Activated naive CD8-positive, alpha-beta T cell treated with anti-CD3 and anti-CD28 coated beads, Interleukin-2, amount 10 ng/mL, durations not matched to agents 7 days and 5 days (primary cell): ENCODE data around the gene DENND4A. TPM values are rescaled to one million over a fixed set of nuclear protein-coding genes. Genes with fewer than 3 reads are reported as not detected.

ENCODE experiments used
- ATAC-seq: fragments of 150-1000 bp; cut with Tn5 transposase; one replicate; pipeline ENCODE4 v1.10.0; 2021; ENCODE audit warnings: low read depth, moderate library complexity
- POLR2A ChIA-PET: fragments of 350-600 bp; sonication (Branson Sonifier 250); formaldehyde crosslinking; loops from one replicate; lab custom pipeline; 2021; ENCODE audit warnings: antibody characterized with exemption; lab: Charles Lee
- DNase-seq: peaks from one replicate; pipeline ENCODE4 v3.0.0; 2021
- H3K27ac Mint-ChIP-seq: one replicate; pipeline ENCODE4 v1.8.0; 2022; ENCODE audit warnings: mild to moderate bottlenecking, mixed read lengths
- H3K27me3 Mint-ChIP-seq: one replicate; pipeline ENCODE4 v1.8.0; 2022; ENCODE audit warnings: mild to moderate bottlenecking, moderate library complexity, mixed read lengths
- H3K36me3 Mint-ChIP-seq: one replicate; pipeline ENCODE4 v1.8.0; 2021; ENCODE audit warnings: mild to moderate bottlenecking, mixed read lengths
- H3K4me1 Mint-ChIP-seq: one replicate; pipeline ENCODE4 v1.8.0; 2021; ENCODE audit warnings: mixed read lengths
- H3K4me3 Mint-ChIP-seq: one replicate; pipeline ENCODE4 v1.8.0; 2022; ENCODE audit warnings: mild to moderate bottlenecking, moderate library complexity, mixed read lengths
- H3K9me3 Mint-ChIP-seq: one replicate; pipeline ENCODE4 v1.8.0; 2021; ENCODE audit warnings: mixed read lengths
- total RNA-seq, 2 experiments: library from RNA; stranded (reverse); gene quantifications; one replicate each; pipeline ENCODE4 v1.2.3, GENCODE V29; 2021

Gene DENND4A
- total RNA-seq, 2 experiments from 2014 or later = 50.4 to 56.7 TPM

DNA sequence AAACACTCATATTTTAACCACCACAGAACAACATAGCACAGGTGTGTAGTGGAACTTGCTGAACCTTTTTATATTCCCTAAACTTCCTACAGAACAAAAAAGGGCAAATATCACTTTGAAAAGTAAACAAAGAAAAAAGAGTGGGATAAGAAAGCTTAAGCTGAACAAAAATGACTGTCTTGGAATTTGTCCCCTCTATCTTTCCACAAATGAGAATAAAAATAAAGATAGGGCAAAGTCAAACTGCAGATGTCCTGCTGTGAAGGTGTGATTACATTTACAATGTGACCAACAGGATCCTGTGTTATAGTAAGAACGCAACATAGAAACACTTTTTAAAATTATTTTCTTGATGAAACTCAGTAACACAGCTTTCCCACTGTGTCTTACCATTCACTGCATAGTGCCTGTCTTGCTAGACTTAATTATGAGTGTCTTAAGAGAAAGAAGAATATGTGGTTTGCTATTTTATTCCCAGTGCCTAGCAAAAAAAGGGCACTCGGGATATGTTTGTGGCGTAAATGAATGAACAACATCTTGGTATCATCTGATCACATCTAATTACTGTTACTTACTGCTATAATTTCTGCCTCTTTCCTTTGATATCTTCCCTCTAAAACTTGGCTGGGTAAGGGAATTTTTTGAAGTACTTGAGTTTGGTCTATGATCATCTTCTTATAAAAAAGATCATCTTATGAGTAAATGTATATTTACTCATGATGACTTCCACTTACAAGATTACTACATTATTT, 67.5 kb downstream of the DENND4A start:
- H3K27ac Mint-ChIP-seq = no peak overlapping the region
- no peak overlapping the region for H3K4me3 Mint-ChIP-seq
- no peaks in the 10 kb centered on the region for H3K27me3 Mint-ChIP-seq
- no peak for ATAC-seq
- POLR2A ChIA-PET = no interaction called here
- no peaks in the 10 kb centered on the region for H3K9me3 Mint-ChIP-seq
- no peaks in the 10 kb centered on the region for H3K4me1 Mint-ChIP-seq
- DNase-seq = no peak
- peaks cover 33% of the 10 kb centered on the region for H3K36me3 Mint-ChIP-seq

- POLR2A ChIA-PET = no interaction called here
- no peak overlapping the region for H3K4me3 Mint-ChIP-seq
- peaks cover 34% of the 10 kb centered on the region for H3K36me3 Mint-ChIP-seq
- H3K27ac Mint-ChIP-seq = no peak overlapping the region
- no peaks in the 10 kb centered on the region for H3K9me3 Mint-ChIP-seq
- ATAC-seq = no peak
- H3K4me1 Mint-ChIP-seq = no peaks in the 10 kb centered on the region
- DNase-seq = no peak
- H3K27me3 Mint-ChIP-seq = no peaks in the 10 kb centered on the region
Observed at GRCh38 chr15:65723876-65724275, 68.2 kb downstream of the DENND4A start.

- Mint-ChIP-seq H3K4me3 (no peak overlapping the region), H3K27me3 (no peaks in the 10 kb centered on the region), H3K9me3 (no peaks in the 10 kb centered on the region), H3K27ac (no peak overlapping the region), H3K36me3 (peaks cover 37% of the 10 kb centered on the region), H3K4me1 (no peaks in the 10 kb centered on the region)
- DNase-seq (no peak), ATAC-seq (no peak)
- POLR2A ChIA-PET = no interaction called here
Observed at GRCh38 chr15:65722191-65722590, 69.9 kb downstream of the DENND4A start.

DNA sequence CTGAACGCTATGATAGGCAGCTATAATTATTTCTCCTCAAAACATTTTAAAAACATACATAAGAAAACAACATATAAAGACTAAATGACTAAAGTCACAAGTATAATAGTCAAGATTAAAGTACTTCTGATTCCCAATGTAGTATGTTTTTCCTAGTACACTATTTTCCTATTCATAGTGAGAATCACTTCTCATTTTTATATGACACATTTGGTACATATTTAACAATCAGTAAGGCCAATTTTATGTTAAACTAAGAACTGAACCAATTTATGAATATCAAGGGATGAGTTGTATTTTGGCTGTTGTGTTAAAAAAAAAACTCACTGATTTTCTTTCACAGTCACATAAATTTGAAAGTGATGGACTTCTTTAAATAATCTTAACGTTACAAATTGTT, 79.7 kb downstream of the DENND4A start:
- no peaks in the 10 kb centered on the region for H3K27me3 Mint-ChIP-seq
- no peak for DNase-seq
- no peak overlapping the region for H3K27ac Mint-ChIP-seq
- POLR2A ChIA-PET = no interaction called here
- no peak for ATAC-seq
- no peak overlapping the region for H3K4me3 Mint-ChIP-seq
- H3K36me3 Mint-ChIP-seq = peaks cover 36% of the 10 kb centered on the region
- no peaks in the 10 kb centered on the region for H3K9me3 Mint-ChIP-seq
- H3K4me1 Mint-ChIP-seq = peaks cover 2% of the 10 kb centered on the region

- POLR2A ChIA-PET = no interaction called here
- no peak for DNase-seq
Observed at GRCh38 chr15:65695081-65695480, 97.0 kb downstream of the DENND4A start.

DNA sequence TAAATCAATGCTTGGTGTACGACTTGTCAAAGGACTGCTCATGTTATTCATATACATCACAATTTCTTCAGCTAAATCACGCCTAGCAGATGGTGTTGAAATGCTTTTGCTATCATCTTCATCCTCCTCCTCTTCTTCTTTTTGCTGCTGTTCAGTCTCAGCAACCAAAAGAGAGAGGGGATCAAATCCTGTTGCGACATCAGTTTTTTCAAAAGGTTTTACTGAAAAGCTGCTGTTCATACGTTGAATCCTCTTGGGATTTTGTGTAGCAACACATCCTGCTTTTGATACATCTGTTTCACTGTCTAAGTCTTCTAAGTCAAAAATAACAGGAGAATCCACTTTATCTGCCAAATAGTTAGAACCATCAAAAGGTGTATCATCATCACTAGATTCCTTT, 101.3 kb downstream of the DENND4A start:
- POLR2A ChIA-PET = no interaction called here
- peaks cover 57% of the 10 kb centered on the region for H3K36me3 Mint-ChIP-seq
- no peaks in the 10 kb centered on the region for H3K27me3 Mint-ChIP-seq
- no peaks in the 10 kb centered on the region for H3K9me3 Mint-ChIP-seq
- DNase-seq (no peak), ATAC-seq (no peak)
- H3K27ac Mint-ChIP-seq = no peak overlapping the region
- no peak overlapping the region for H3K4me3 Mint-ChIP-seq
- no peaks in the 10 kb centered on the region for H3K4me1 Mint-ChIP-seq

More at GRCh38 chr15:65695081-65695480, 97.0 kb downstream of the DENND4A start:
- Mint-ChIP-seq H3K4me1 (no peaks in the 10 kb centered on the region), H3K36me3 (peaks cover 36% of the 10 kb centered on the region), H3K27me3 (no peaks in the 10 kb centered on the region), H3K27ac (no peak overlapping the region), H3K4me3 (no peak overlapping the region), H3K9me3 (no peaks in the 10 kb centered on the region)
- no peak for ATAC-seq

- Mint-ChIP-seq H3K27me3 (no peaks in the 10 kb centered on the region), H3K36me3 (peaks cover 60% of the 10 kb centered on the region), H3K27ac (no peak overlapping the region), H3K9me3 (no peaks in the 10 kb centered on the region), H3K4me3 (no peak overlapping the region), H3K4me1 (no peaks in the 10 kb centered on the region)
- POLR2A ChIA-PET = no interaction called here
- ATAC-seq (no peak), DNase-seq (no peak)
Observed at GRCh38 chr15:65690173-65690572, 101.9 kb downstream of the DENND4A start.

DNA sequence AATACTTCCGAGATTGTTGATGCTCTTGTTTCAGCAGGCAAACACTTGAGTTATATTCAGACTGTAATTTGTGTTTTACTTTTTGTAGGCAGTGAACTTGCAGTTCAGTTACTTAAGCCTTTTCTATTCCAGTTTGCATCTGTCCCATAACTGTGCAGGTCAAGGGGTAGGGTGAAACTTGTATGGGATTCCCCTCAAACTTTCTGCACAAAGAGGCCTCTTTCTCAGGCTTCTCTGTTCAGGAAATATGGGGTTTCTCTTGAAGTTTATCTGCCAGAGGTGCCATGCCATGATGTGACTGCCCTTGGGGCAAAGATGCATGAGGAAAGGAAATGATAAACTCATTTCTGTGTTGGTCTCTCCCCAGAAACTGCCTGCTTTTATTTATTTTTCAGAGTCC, 103.6 kb downstream of the DENND4A start:
- ATAC-seq = no peak
- H3K4me1 Mint-ChIP-seq = no peaks in the 10 kb centered on the region
- DNase-seq = no peak
- no peaks in the 10 kb centered on the region for H3K9me3 Mint-ChIP-seq
- no peak overlapping the region for H3K27ac Mint-ChIP-seq
- POLR2A ChIA-PET = no interaction called here
- peaks cover 57% of the 10 kb centered on the region for H3K36me3 Mint-ChIP-seq
- H3K4me3 Mint-ChIP-seq = no peak overlapping the region
- H3K27me3 Mint-ChIP-seq = no peaks in the 10 kb centered on the region

DNA sequence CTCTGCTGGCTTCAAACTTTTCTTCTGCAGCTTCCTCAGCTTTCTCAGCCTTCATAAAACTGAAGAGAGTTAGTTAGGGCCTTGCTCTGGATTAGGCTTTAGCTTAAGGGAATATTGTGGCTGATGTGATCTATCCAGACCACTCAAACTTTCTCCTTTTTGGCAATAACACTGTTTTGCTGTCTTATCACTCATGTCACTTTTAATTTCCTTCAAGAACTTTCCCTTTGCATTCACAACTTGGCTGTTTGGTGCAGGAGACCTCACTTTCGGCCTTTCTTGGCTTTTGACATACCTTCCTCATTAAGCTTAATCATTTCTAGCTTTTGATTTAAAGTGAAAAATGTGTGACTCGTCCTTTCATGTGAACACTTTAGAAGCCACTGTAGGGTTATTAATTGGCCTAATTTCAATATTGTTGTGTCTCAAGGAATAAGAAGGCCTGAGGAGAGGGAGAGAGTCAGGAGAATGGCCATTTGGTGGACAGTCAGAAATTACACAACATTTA, 109.6 kb downstream of the DENND4A start:
- Mint-ChIP-seq H3K4me1 (no peaks in the 10 kb centered on the region), H3K27ac (no peak overlapping the region), H3K4me3 (no peak overlapping the region), H3K9me3 (no peaks in the 10 kb centered on the region), H3K27me3 (no peaks in the 10 kb centered on the region), H3K36me3 (peaks cover 30% of the 10 kb centered on the region)
- DNase-seq = no peak
- ATAC-seq = no peak
- POLR2A ChIA-PET = interaction anchor here (0.6 kb wide), 1 partner anchor 843 kb away, joined by 6 read pairs; no protein-coding TSS in a partner anchor

- H3K27me3 Mint-ChIP-seq = no peaks in the 10 kb centered on the region
- H3K9me3 Mint-ChIP-seq = no peaks in the 10 kb centered on the region
- no peak overlapping the region for H3K4me3 Mint-ChIP-seq
- H3K36me3 Mint-ChIP-seq = peaks cover 19% of the 10 kb centered on the region
- no peak overlapping the region for H3K27ac Mint-ChIP-seq
- POLR2A ChIA-PET = no interaction called here
- ATAC-seq (no peak), DNase-seq (no peak)
- H3K4me1 Mint-ChIP-seq = no peaks in the 10 kb centered on the region
Observed at GRCh38 chr15:65680544-65680943, 111.5 kb downstream of the DENND4A start.

DNA sequence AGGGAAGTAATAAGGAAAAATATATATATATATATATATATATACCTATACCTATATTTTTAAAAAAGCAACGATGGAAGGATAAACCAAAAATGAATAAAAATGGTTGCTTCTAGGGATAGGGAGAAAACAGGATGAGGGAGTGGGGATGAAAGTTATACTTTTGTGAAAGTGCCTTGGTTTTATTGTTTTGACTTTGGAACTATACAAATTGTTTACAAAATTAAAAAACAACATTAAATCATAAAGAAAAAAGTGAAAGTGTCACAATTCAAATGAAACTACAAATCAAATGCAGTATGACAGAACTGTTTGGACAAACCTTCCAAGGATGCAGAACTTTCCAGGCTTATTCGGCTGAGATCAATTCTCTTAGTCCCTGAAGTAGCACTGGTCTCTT, 116.0 kb downstream of the DENND4A start:
- ATAC-seq (no peak), DNase-seq (no peak)
- no peaks in the 10 kb centered on the region for H3K27me3 Mint-ChIP-seq
- H3K36me3 Mint-ChIP-seq = peaks cover 19% of the 10 kb centered on the region
- H3K4me3 Mint-ChIP-seq = no peak overlapping the region
- no peaks in the 10 kb centered on the region for H3K4me1 Mint-ChIP-seq
- POLR2A ChIA-PET = no interaction called here
- H3K9me3 Mint-ChIP-seq = no peaks in the 10 kb centered on the region
- no peak overlapping the region for H3K27ac Mint-ChIP-seq

GRCh38 chr15:65675551-65675950, 116.5 kb downstream of the DENND4A start:
- Mint-ChIP-seq H3K4me3 (no peak overlapping the region), H3K36me3 (peaks cover 18% of the 10 kb centered on the region), H3K27me3 (no peaks in the 10 kb centered on the region), H3K9me3 (no peaks in the 10 kb centered on the region), H3K27ac (no peak overlapping the region), H3K4me1 (no peaks in the 10 kb centered on the region)
- POLR2A ChIA-PET = no interaction called here
- no peak for ATAC-seq
- DNase-seq = no peak

GRCh38 chr15:65666257-65666656, 125.8 kb downstream of the DENND4A start:
- POLR2A ChIA-PET = no interaction called here
- Mint-ChIP-seq H3K27ac (no peak overlapping the region), H3K4me3 (no peak overlapping the region), H3K27me3 (no peaks in the 10 kb centered on the region), H3K9me3 (no peaks in the 10 kb centered on the region), H3K36me3 (peaks cover 14% of the 10 kb centered on the region), H3K4me1 (peaks cover 2% of the 10 kb centered on the region)
- DNase-seq (no peak), ATAC-seq (no peak)

GRCh38 chr15:65663521-65663920, 128.6 kb downstream of the DENND4A start:
- ATAC-seq (no peak), DNase-seq (no peak)
- Mint-ChIP-seq H3K4me3 (no peak overlapping the region), H3K36me3 (peaks cover 15% of the 10 kb centered on the region), H3K27ac (no peak overlapping the region), H3K4me1 (peaks cover 2% of the 10 kb centered on the region), H3K27me3 (no peaks in the 10 kb centered on the region), H3K9me3 (no peaks in the 10 kb centered on the region)
- POLR2A ChIA-PET = no interaction called here
